ENCODE data around the gene ARAP1. TPM values are rescaled to one million over a fixed set of nuclear protein-coding genes. Genes with fewer than 3 reads are reported as not detected.

ARAP1 gene
- total RNA-seq, 3 donors from 2014 or later = 85.9 to 109 (median 97.0) TPM

GRCh38 chr11:72751116-72752087, 806 bp downstream of the ARAP1 start:
- DNase-seq (ENCODE audit: low spot score in 2 of 2) = no peak
- no peaks in the 10 kb centered on the region for H3K27me3 ChIP-seq
- peak overlapping the region; percentile 34 to 77 for H3K27ac ChIP-seq
- H3K36me3 ChIP-seq = no peaks in the 10 kb centered on the region
- TF ChIP-seq, protein P1, sequence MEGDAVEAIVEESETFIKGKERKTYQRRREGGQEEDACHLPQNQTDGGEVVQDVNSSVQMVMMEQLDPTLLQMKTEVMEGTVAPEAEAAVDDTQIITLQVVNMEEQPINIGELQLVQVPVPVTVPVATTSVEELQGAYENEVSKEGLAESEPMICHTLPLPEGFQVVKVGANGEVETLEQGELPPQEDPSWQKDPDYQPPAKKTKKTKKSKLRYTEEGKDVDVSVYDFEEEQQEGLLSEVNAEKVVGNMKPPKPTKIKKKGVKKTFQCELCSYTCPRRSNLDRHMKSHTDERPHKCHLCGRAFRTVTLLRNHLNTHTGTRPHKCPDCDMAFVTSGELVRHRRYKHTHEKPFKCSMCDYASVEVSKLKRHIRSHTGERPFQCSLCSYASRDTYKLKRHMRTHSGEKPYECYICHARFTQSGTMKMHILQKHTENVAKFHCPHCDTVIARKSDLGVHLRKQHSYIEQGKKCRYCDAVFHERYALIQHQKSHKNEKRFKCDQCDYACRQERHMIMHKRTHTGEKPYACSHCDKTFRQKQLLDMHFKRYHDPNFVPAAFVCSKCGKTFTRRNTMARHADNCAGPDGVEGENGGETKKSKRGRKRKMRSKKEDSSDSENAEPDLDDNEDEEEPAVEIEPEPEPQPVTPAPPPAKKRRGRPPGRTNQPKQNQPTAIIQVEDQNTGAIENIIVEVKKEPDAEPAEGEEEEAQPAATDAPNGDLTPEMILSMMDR (IDR thresholded peaks at IDR 0.05) = no peak
- TF ChIP-seq POLR2A (IDR thresholded peaks at IDR 0.05) (no peak), POLR2AphosphoS5 (IDR thresholded peaks at IDR 0.05) (no peak)
- H3K4me3 ChIP-seq = peak overlapping the region; percentile 66 to 81 (median 75)
- no peaks in the 10 kb centered on the region for H3K4me1 ChIP-seq
- intact Hi-C loops (cut with DNase I; ENCODE audit: low total_unique reads) = no loop called here
- no peaks in the 10 kb centered on the region for H3K9me3 ChIP-seq

- intact Hi-C loops (cut with DNase I; ENCODE audit: low total_unique reads) = no loop called here
- peak overlapping the region in 1 of 2 donors; percentile 77 for H3K27ac ChIP-seq
- H3K4me3 ChIP-seq = no peak overlapping the region
Observed at GRCh38 chr11:72750556-72751115, 1.6 kb downstream of the ARAP1 start.

GRCh38 chr11:72750086-72750485, 2.1 kb downstream of the ARAP1 start:
- DNase-seq (ENCODE audit: low spot score in 2 of 2) = no peak
- no peak overlapping the region for H3K4me3 ChIP-seq
- no peaks in the 10 kb centered on the region for H3K9me3 ChIP-seq
- TF ChIP-seq, protein P1 (IDR thresholded peaks at IDR 0.05) = no peak
- TF ChIP-seq POLR2AphosphoS5 (IDR thresholded peaks at IDR 0.05) (no peak), POLR2A (IDR thresholded peaks at IDR 0.05) (no peak)
- H3K27me3 ChIP-seq = no peaks in the 10 kb centered on the region
- intact Hi-C loops (cut with DNase I; ENCODE audit: low total_unique reads) = no loop called here
- no peaks in the 10 kb centered on the region for H3K4me1 ChIP-seq
- H3K36me3 ChIP-seq = no peaks in the 10 kb centered on the region
- peak overlapping the region in 1 of 2 donors; percentile 14 for H3K27ac ChIP-seq

More at GRCh38 chr11:72750556-72751115, 1.6 kb downstream of the ARAP1 start:
- TF ChIP-seq, protein P1 (IDR thresholded peaks at IDR 0.05) = no peak
- TF ChIP-seq POLR2A (IDR thresholded peaks at IDR 0.05) (no peak), POLR2AphosphoS5 (IDR thresholded peaks at IDR 0.05) (no peak)
- no peaks in the 10 kb centered on the region for H3K27me3 ChIP-seq
- H3K36me3 ChIP-seq = no peaks in the 10 kb centered on the region
- no peak for DNase-seq (ENCODE audit: low spot score in 2 of 2)
- no peaks in the 10 kb centered on the region for H3K4me1 ChIP-seq
- no peaks in the 10 kb centered on the region for H3K9me3 ChIP-seq

DNA sequence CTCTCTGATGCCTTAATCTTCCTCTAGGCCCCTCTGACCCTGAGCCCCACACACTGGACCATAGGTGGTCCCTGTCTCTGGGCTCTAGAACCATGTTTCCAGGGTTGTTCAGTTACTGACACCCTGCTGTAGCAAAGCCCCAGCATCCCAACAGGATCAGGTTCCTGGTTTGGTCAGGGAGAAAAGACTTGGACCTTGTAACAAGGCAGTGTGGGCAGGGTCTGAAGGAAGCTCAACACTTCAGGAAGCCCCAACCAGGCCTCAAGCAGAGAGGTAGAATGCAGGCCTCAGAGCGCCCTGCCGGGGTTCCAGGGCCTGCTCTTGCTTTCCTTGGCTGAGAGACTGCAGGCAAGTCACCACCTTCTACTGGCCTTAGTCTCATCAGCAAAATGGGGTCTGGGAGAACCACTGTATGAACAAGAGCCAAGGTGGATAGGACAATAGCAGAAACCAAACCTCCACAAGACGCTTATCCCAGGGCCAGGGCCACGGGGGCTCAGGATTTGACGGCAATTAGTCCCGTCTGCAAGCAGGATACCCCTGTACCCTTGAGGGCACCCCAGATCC, 4.8 kb downstream of the ARAP1 start:
- TF ChIP-seq POLR2AphosphoS5 (IDR thresholded peaks at IDR 0.05) = no peak
- H3K27me3 ChIP-seq = no peaks in the 10 kb centered on the region
- no peaks in the 10 kb centered on the region for H3K4me1 ChIP-seq
- DNase-seq (ENCODE audit: low spot score in 2 of 2) = no peak
- intact Hi-C loops (cut with DNase I; ENCODE audit: low total_unique reads) = no loop called here
- H3K27ac ChIP-seq = no peak overlapping the region
- no peak overlapping the region for H3K4me3 ChIP-seq
- H3K9me3 ChIP-seq = no peaks in the 10 kb centered on the region
- no peaks in the 10 kb centered on the region for H3K36me3 ChIP-seq

DNA sequence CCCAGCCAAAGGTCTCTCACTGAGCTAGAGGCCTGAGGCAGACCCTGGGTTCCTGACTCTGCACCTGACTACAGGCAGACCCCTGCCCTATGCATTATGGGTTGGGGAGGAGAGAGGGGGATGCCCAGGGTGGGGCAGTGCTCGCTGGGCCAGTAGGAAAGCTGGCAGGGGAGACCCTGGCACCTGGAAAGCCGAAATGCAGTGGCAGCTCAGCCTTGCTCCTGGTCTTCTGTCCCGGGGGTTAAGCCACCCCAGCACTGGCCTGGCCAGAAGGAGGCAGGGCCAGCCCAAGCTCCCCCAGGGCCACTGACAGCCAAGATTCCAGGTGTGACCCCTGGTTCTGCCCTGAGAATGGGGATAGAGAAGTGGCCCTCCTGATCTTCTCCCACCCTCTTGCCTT, 5.4 kb downstream of the ARAP1 start:
- Histone ChIP-seq H3K27ac (no peak overlapping the region), H3K27me3 (no peaks in the 10 kb centered on the region), H3K4me1 (no peaks in the 10 kb centered on the region), H3K9me3 (no peaks in the 10 kb centered on the region), H3K36me3 (no peaks in the 10 kb centered on the region), H3K4me3 (no peak overlapping the region)
- intact Hi-C loops (cut with DNase I; ENCODE audit: low total_unique reads) = no loop called here
- TF ChIP-seq POLR2AphosphoS5 (IDR thresholded peaks at IDR 0.05) = no peak
- TF ChIP-seq, protein P1 (IDR thresholded peaks at IDR 0.05) = no peak
- TF ChIP-seq POLR2A (IDR thresholded peaks at IDR 0.05) = no peak
- DNase-seq (ENCODE audit: low spot score in 2 of 2) = no peak
